Measurements from ENCODE around the gene TDRD9. TPM values are rescaled to one million over a fixed set of nuclear protein-coding genes. Genes with fewer than 3 reads are reported as not detected.

TDRD9 gene
- total RNA-seq, 1 donor from 2014 or later: not detected

DNA sequence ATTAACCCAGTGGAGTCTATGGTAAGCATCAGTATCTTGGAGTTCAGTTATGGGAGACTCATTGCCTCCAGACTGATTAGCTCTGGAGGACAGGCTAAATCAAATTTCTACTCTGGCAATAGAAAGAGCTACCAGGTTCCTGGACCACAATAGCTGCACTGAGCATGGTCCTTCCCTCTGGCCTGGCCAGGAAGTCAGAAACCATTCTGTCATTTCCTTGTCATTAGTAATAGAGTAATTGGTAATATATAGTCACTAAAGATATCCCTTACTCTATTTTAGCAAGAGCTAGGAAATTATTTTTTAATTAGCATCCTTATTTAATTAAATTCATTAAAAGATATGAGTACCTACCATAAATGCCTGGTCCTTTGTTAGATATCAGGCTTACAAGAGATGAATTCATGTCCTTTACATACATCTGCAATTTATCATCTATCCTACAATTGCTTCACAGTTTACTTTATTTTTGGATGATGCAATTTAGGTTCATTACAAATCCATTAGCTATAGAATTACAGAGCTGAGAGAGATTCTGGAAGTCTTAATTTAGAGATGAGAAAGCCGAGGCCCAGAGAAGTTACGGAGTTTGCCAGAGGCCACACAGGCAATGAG lies 23.7 kb upstream of the TDRD9 start:
- TF ChIP-seq EZH2 (IDR thresholded peaks at IDR 0.05; ENCODE audit: insufficient read depth, low read length): no peak
- TF ChIP-seq, protein P1, sequence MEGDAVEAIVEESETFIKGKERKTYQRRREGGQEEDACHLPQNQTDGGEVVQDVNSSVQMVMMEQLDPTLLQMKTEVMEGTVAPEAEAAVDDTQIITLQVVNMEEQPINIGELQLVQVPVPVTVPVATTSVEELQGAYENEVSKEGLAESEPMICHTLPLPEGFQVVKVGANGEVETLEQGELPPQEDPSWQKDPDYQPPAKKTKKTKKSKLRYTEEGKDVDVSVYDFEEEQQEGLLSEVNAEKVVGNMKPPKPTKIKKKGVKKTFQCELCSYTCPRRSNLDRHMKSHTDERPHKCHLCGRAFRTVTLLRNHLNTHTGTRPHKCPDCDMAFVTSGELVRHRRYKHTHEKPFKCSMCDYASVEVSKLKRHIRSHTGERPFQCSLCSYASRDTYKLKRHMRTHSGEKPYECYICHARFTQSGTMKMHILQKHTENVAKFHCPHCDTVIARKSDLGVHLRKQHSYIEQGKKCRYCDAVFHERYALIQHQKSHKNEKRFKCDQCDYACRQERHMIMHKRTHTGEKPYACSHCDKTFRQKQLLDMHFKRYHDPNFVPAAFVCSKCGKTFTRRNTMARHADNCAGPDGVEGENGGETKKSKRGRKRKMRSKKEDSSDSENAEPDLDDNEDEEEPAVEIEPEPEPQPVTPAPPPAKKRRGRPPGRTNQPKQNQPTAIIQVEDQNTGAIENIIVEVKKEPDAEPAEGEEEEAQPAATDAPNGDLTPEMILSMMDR (IDR thresholded peaks at IDR 0.05; ENCODE audit: insufficient read depth, low read depth, low read length): no peak
- DNase-seq (ENCODE audit: low read depth) (no peak), FAIRE-seq (no peak)
- Histone ChIP-seq H3K4me3 (ENCODE audit: insufficient read depth, low read depth, low read length) (no peak overlapping the region), H3K79me2 (ENCODE audit: insufficient read depth, low read length) (no peaks in the 10 kb centered on the region), H3K36me3 (ENCODE audit: insufficient read depth, low read length) (no peaks in the 10 kb centered on the region), H3K27ac (ENCODE audit: low read depth, low read length) (no peak overlapping the region), H3K4me2 (ENCODE audit: low read length) (no peak overlapping the region), H3K4me1 (ENCODE audit: insufficient read depth, low read length) (no peaks in the 10 kb centered on the region), H3K9me3 (ENCODE audit: insufficient read depth, low read depth, low read length) (no peaks in the 10 kb centered on the region), H2AFZ (ENCODE audit: low read depth, low read length) (no peak overlapping the region), H4K20me1 (ENCODE audit: insufficient read depth, low read length) (no peaks in the 10 kb centered on the region), H3K27me3 (ENCODE audit: insufficient read depth, low read length) (no peaks in the 10 kb centered on the region), H3K9ac (ENCODE audit: low read length) (no peak overlapping the region)
- H3K36me3 Mint-ChIP-seq (ENCODE audit: low read depth, unreplicated experiment): no peaks in the 10 kb centered on the region
- H3K4me3 Mint-ChIP-seq (ENCODE audit: unreplicated experiment): no peak overlapping the region
- peaks cover 5% of the 10 kb centered on the region for H3K27me3 Mint-ChIP-seq (ENCODE audit: low read depth, unreplicated experiment)
- H3K9me3 Mint-ChIP-seq (ENCODE audit: unreplicated experiment): no peaks in the 10 kb centered on the region
- peaks cover 2% of the 10 kb centered on the region for H3K4me1 Mint-ChIP-seq (ENCODE audit: low read depth, unreplicated experiment)
- H3K27ac Mint-ChIP-seq (ENCODE audit: unreplicated experiment): no peak overlapping the region

DNA sequence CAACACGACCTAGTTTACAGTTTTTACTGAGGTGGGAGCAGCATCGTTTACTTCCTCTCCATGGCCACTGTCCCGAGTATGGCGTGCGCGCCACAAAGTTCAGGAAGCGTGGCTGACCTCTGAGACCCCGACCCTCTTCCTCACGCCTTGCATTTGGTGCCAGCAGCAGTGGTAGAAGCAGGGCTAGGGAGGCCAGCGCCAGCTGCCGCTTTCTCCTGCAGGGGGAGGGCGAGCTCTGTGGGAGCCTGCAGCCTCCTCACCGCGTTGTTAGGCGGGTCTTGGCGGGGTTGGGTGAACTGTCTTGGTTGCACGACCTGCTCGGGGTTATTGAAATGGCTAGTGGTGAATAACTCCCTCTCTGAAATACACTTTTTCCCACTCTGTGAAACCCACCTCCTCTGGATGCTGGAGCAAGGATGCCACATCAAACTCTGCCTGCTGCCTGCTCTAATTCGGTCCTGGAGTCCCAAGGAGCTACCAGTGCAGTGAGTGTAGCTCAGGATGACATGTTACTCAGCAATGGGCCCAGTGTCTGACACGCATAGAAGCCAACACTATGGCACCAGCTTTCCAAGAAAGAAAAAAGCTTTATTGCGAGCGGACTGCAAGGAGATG lies 22.3 kb upstream of the TDRD9 start:
- TF ChIP-seq, protein P1 (IDR thresholded peaks at IDR 0.05; ENCODE audit: insufficient read depth, low read depth, low read length): no peak
- no peak for TF ChIP-seq EZH2 (IDR thresholded peaks at IDR 0.05; ENCODE audit: insufficient read depth, low read length)
- FAIRE-seq (no peak), DNase-seq (ENCODE audit: low read depth) (no peak)
- Mint-ChIP-seq H3K4me3 (ENCODE audit: unreplicated experiment) (no peak overlapping the region), H3K4me1 (ENCODE audit: low read depth, unreplicated experiment) (peaks cover 11% of the 10 kb centered on the region), H3K27me3 (ENCODE audit: low read depth, unreplicated experiment) (no peaks in the 10 kb centered on the region), H3K27ac (ENCODE audit: unreplicated experiment) (no peak overlapping the region), H3K36me3 (ENCODE audit: low read depth, unreplicated experiment) (no peaks in the 10 kb centered on the region), H3K9me3 (ENCODE audit: unreplicated experiment) (no peaks in the 10 kb centered on the region)
- H3K4me3 ChIP-seq (ENCODE audit: insufficient read depth, low read depth, low read length): no peak overlapping the region
- no peak overlapping the region for H3K9ac ChIP-seq (ENCODE audit: low read length)
- H3K4me2 ChIP-seq (ENCODE audit: low read length): no peak overlapping the region
- no peak overlapping the region for H3K27ac ChIP-seq (ENCODE audit: low read depth, low read length)
- no peaks in the 10 kb centered on the region for H3K36me3 ChIP-seq (ENCODE audit: insufficient read depth, low read length)
- no peaks in the 10 kb centered on the region for H3K27me3 ChIP-seq (ENCODE audit: insufficient read depth, low read length)
- H2AFZ ChIP-seq (ENCODE audit: low read depth, low read length): no peak overlapping the region
- H3K4me1 ChIP-seq (ENCODE audit: insufficient read depth, low read length): peaks cover 10% of the 10 kb centered on the region
- H4K20me1 ChIP-seq (ENCODE audit: insufficient read depth, low read length): peaks cover under 1% of the 10 kb centered on the region
- H3K9me3 ChIP-seq (ENCODE audit: insufficient read depth, low read depth, low read length): no peaks in the 10 kb centered on the region
- H3K79me2 ChIP-seq (ENCODE audit: insufficient read depth, low read length): no peaks in the 10 kb centered on the region

DNA sequence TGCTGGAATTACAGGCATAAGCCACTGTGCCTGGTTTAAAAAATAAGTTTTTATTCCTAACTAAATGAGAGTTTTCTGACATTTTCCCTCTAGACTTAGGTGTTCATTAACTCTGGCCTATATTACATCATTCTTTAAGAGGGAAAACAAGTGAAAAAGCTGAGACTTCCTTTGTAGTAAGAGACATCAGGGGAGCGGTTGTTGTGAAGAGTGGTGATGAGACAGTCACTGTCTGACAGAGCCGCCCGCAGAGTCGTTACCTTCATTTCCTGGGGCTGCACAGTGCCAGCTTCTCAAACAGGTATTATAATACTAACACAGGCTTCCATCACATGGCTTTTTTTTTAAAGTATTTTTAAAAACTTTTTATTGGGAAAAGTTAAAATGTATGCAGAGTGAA lies 19.7 kb upstream of the TDRD9 start:
- Histone ChIP-seq H3K9ac (ENCODE audit: low read length) (no peak overlapping the region), H3K36me3 (ENCODE audit: insufficient read depth, low read length) (peaks cover 16% of the 10 kb centered on the region), H3K4me1 (ENCODE audit: insufficient read depth, low read length) (peaks cover 10% of the 10 kb centered on the region), H3K27ac (ENCODE audit: low read depth, low read length) (no peak overlapping the region), H3K9me3 (ENCODE audit: insufficient read depth, low read depth, low read length) (no peaks in the 10 kb centered on the region), H2AFZ (ENCODE audit: low read depth, low read length) (no peak overlapping the region), H3K4me2 (ENCODE audit: low read length) (no peak overlapping the region), H3K79me2 (ENCODE audit: insufficient read depth, low read length) (no peaks in the 10 kb centered on the region), H3K4me3 (ENCODE audit: insufficient read depth, low read depth, low read length) (no peak overlapping the region), H3K27me3 (ENCODE audit: insufficient read depth, low read length) (no peaks in the 10 kb centered on the region), H4K20me1 (ENCODE audit: insufficient read depth, low read length) (peaks cover 16% of the 10 kb centered on the region)
- FAIRE-seq (no peak), DNase-seq (ENCODE audit: low read depth) (no peak)
- Mint-ChIP-seq H3K4me1 (ENCODE audit: low read depth, unreplicated experiment) (peaks cover 11% of the 10 kb centered on the region), H3K27ac (ENCODE audit: unreplicated experiment) (no peak overlapping the region), H3K9me3 (ENCODE audit: unreplicated experiment) (no peaks in the 10 kb centered on the region), H3K4me3 (ENCODE audit: unreplicated experiment) (no peak overlapping the region), H3K27me3 (ENCODE audit: low read depth, unreplicated experiment) (no peaks in the 10 kb centered on the region), H3K36me3 (ENCODE audit: low read depth, unreplicated experiment) (no peaks in the 10 kb centered on the region)
- no peak for TF ChIP-seq EZH2 (IDR thresholded peaks at IDR 0.05; ENCODE audit: insufficient read depth, low read length)
- TF ChIP-seq, protein P1 (IDR thresholded peaks at IDR 0.05; ENCODE audit: insufficient read depth, low read depth, low read length): no peak
